Keratinocyte (primary cell): ENCODE results near the gene TGM4. TPM values are rescaled to one million over a fixed set of nuclear protein-coding genes. Genes with fewer than 3 reads are reported as not detected.

Source experiments
- DNase-seq: peaks from one replicate; pipeline ENCODE4 v3.0.0-alpha.2; 2011; ENCODE audit warnings: low read depth, missing footprints, low spot score
- FAIRE-seq: peaks from 2 replicates; lab custom pipeline; 2011; peaks lifted over from hg19 to GRCh38; lab: Jason Lieb, UNC
- H2AFZ ChIP-seq: 2 replicates; pipeline ENCODE4 v1.6.0; 2012; ENCODE audit warnings: low read length, control low read depth, inconsistent platforms; ENCODE audit not compliant: control insufficient read depth
- H3K27ac ChIP-seq: 2 replicates; pipeline ENCODE4 v1.5.1; 2011; ENCODE audit warnings: low read length; ENCODE audit not compliant: control insufficient read depth, insufficient read depth
- H3K27me3 ChIP-seq: 3 replicates; pipeline ENCODE4 v1.6.0; 2011; ENCODE audit warnings: low read length; ENCODE audit not compliant: control insufficient read depth, insufficient read depth; ENCODE audit errors: extremely low read depth
- H3K36me3 ChIP-seq, 2 experiments: 2 replicates in 1 of 2; 3 replicates in 1 of 2; pipeline ENCODE4 v1.5.1; 2011; ENCODE audit warnings: low read length in 2 of 2, mild to moderate bottlenecking in 1 of 2; ENCODE audit not compliant: control insufficient read depth in 2 of 2, insufficient read depth in 2 of 2; ENCODE audit errors: extremely low read depth in 1 of 2
- H3K4me1 ChIP-seq: 3 replicates; pipeline ENCODE4 v1.5.1; 2011; ENCODE audit warnings: low read length; ENCODE audit not compliant: control insufficient read depth, insufficient read depth; ENCODE audit errors: extremely low read depth
- H3K4me2 ChIP-seq: 3 replicates; pipeline ENCODE4 v1.6.0; 2011; ENCODE audit warnings: low read depth, low read length; ENCODE audit not compliant: control insufficient read depth, insufficient read depth; ENCODE audit errors: extremely low read depth
- H3K4me3 ChIP-seq, 3 experiments: fragments of 200-600 bp in 1 of 3; sonication (generic) in 1 of 3; 2 replicates in 2 of 3; 3 replicates in 1 of 3; pipeline ENCODE4 v1.5.1; 2011 to 2016; ENCODE audit warnings: low read length in 3 of 3, mild to moderate bottlenecking in 3 of 3, control low read depth in 2 of 3, inconsistent platforms in 1 of 3, low read depth in 1 of 3, mixed read lengths in 1 of 3, mixed run types in 1 of 3, moderate library complexity in 1 of 3; ENCODE audit not compliant: control insufficient read depth in 2 of 3, insufficient read depth in 2 of 3; ENCODE audit errors: extremely low read depth in 1 of 3
- H3K79me2 ChIP-seq: 2 replicates; pipeline ENCODE4 v1.6.0; 2012; ENCODE audit warnings: low read length; ENCODE audit not compliant: control insufficient read depth, insufficient read depth
- H3K9ac ChIP-seq: 3 replicates; pipeline ENCODE4 v1.6.0; 2011; ENCODE audit warnings: low read length; ENCODE audit not compliant: control insufficient read depth, insufficient read depth; ENCODE audit errors: extremely low read depth
- H3K9me1 ChIP-seq: 3 replicates; pipeline ENCODE4 v1.6.0; 2011; ENCODE audit warnings: low read length; ENCODE audit not compliant: control insufficient read depth, insufficient read depth; ENCODE audit errors: extremely low read depth
- H3K9me3 ChIP-seq: 2 replicates; pipeline ENCODE4 v1.5.1; 2012; ENCODE audit warnings: low read depth, low read length; ENCODE audit not compliant: control insufficient read depth
- H4K20me1 ChIP-seq: 3 replicates; pipeline ENCODE4 v1.6.0; 2011; ENCODE audit warnings: low read length; ENCODE audit not compliant: control insufficient read depth, insufficient read depth; ENCODE audit errors: extremely low read depth
- CTCF ChIP-seq, 3 experiments: IDR thresholded peaks in 1 of 3; conservative IDR thresholded peaks in 1 of 3; optimal IDR thresholded peaks in 1 of 3; 2 replicates in 2 of 3; 3 replicates in 1 of 3; pipeline versions ENCODE3 to v1.5.1; 2011; ENCODE audit warnings: low read length in 3 of 3, mild to moderate bottlenecking in 3 of 3, moderate library complexity in 2 of 3, control low read depth in 1 of 3, inconsistent platforms in 1 of 3; ENCODE audit not compliant: insufficient read depth in 2 of 3; ENCODE audit errors: extremely low read depth in 1 of 3
- EZH2 ChIP-seq: IDR thresholded peaks from one replicate; pipeline ENCODE4 v1.6.1; 2012; ENCODE audit warnings: inconsistent platforms, mild to moderate bottlenecking, low read length, moderate library complexity
- dilution Hi-C: fragments of 300-500 bp; cut with MboI; formaldehyde crosslinking; loops from one replicate; pipeline ENCODE4 v1.7.0; 2020; ENCODE audit warnings: low sequenced_read_pairs; ENCODE audit not compliant: extremely low pct_ligation_motif_present
- polyA plus RNA-seq, 5 experiments: library from polyadenylated mRNA; depleted of rRNA in 3 of 5; stranded (reverse) in 3 of 5; stranded (forward) in 1 of 5; unstranded in 1 of 5; fragments of >200 nt; gene quantifications; 1 replicate in 1 of 5; 2 replicates in 3 of 5; 3 replicates in 1 of 5; pipeline versions ENCODE4 v1.2.1 to v1.2.3, GENCODE V29; 2011 to 2012; ENCODE audit warnings: missing spikeins in 2 of 5, low read depth in 1 of 5, low replicate concordance in 1 of 5

The TGM4 gene
- polyA plus RNA-seq, 1 donor (not counting 4 experiments of a cell fraction or from before 2014, with no cell fraction given): 1.3 TPM

GRCh38 chr3:44927371-44927770 is 53.0 kb downstream of the TGM4 start:
- no peaks in the 10 kb centered on the region for H3K79me2 ChIP-seq
- H3K4me3 ChIP-seq: no peak overlapping the region
- TF ChIP-seq CTCF (optimal IDR thresholded peaks at IDR 0.05 in 1 of 3, IDR thresholded peaks at IDR 0.05 in 1 of 3, conservative IDR thresholded peaks at IDR 0.05 in 1 of 3; ENCODE audit: extremely low read depth in 1 of 3, insufficient read depth in 2 of 3, low read length in 3 of 3) (peak in 1 of 3 experiments; percentile 21), EZH2 (no peak)
- H3K27me3 ChIP-seq: no peaks in the 10 kb centered on the region
- H2AFZ ChIP-seq: no peak overlapping the region
- no peaks in the 10 kb centered on the region for H3K9me3 ChIP-seq
- H3K4me2 ChIP-seq: no peak overlapping the region
- H3K27ac ChIP-seq: no peak overlapping the region
- peaks cover 7% of the 10 kb centered on the region for H3K4me1 ChIP-seq
- no peak overlapping the region for H3K9ac ChIP-seq
- dilution Hi-C loops: no loop called here
- no peak for DNase-seq
- H3K9me1 ChIP-seq: no peaks in the 10 kb centered on the region
- FAIRE-seq: no peak
- no peaks in the 10 kb centered on the region for H4K20me1 ChIP-seq
- H3K36me3 ChIP-seq: peaks cover 40 to 59% of the 10 kb centered on the region in 2 experiments

GRCh38 chr3:44929782-44930181 is 55.4 kb downstream of the TGM4 start:
- no peak overlapping the region for H3K27ac ChIP-seq
- TF ChIP-seq CTCF (optimal IDR thresholded peaks at IDR 0.05 in 1 of 3, IDR thresholded peaks at IDR 0.05 in 1 of 3, conservative IDR thresholded peaks at IDR 0.05 in 1 of 3; ENCODE audit: extremely low read depth in 1 of 3, insufficient read depth in 2 of 3, low read length in 3 of 3) (no peak), EZH2 (no peak)
- no peaks in the 10 kb centered on the region for H3K27me3 ChIP-seq
- H3K9me1 ChIP-seq: no peaks in the 10 kb centered on the region
- H3K4me1 ChIP-seq: peaks cover 4% of the 10 kb centered on the region
- no peaks in the 10 kb centered on the region for H4K20me1 ChIP-seq
- no peak overlapping the region for H3K9ac ChIP-seq
- H3K4me3 ChIP-seq: no peak overlapping the region
- no peaks in the 10 kb centered on the region for H3K9me3 ChIP-seq
- H2AFZ ChIP-seq: no peak overlapping the region
- peaks cover 55 to 62% of the 10 kb centered on the region in 2 experiments for H3K36me3 ChIP-seq
- no peak overlapping the region for H3K4me2 ChIP-seq
- dilution Hi-C loops: no loop called here
- FAIRE-seq (no peak), DNase-seq (no peak)
- no peaks in the 10 kb centered on the region for H3K79me2 ChIP-seq
